Daoy (cell line): Measurements from ENCODE around the gene UBE2D1. TPM values are rescaled to one million over a fixed set of nuclear protein-coding genes. Genes with fewer than 3 reads are reported as not detected.

Experiments used
- DNase-seq: peaks from one replicate; pipeline ENCODE4 v3.0.0-alpha.2; 2015; ENCODE audit warnings: low read depth
- total RNA-seq: library from RNA; depleted of rRNA; stranded (reverse); fragments of >200 nt; shearing (Covaris generic); gene quantifications from 2 replicates; pipeline ENCODE4 v1.2.3, GENCODE V29; 2014; rRNA removed

Gene UBE2D1
- total RNA-seq = 11.7 and 15.5 TPM in 2 replicates

- DNase-seq = peak; percentile 80
These were observed at the start of gene UBE2D1 for GRCh38 chr10:58334817-58335305. Gene UBE2D1 (plus strand): TSS chr10:58335006. CDS start chr10:58335202, 196 bp downstream.

- peak; percentile 30 for DNase-seq
These were observed 43.1 kb upstream of the UBE2D1 start for GRCh38 chr10:58291538-58292174.

GRCh38 chr10:58293989-58294388 lies 40.8 kb upstream of the UBE2D1 start:
- no peak for DNase-seq

GRCh38 chr10:58299580-58299979 lies 35.2 kb upstream of the UBE2D1 start:
- peak; percentile 48 for DNase-seq

- no peak for DNase-seq
These were observed 34.1 kb upstream of the UBE2D1 start for GRCh38 chr10:58300676-58301075.

GRCh38 chr10:58302254-58302653 lies 32.6 kb upstream of the UBE2D1 start:
- DNase-seq = no peak

GRCh38 chr10:58304099-58304633 lies 30.6 kb upstream of the UBE2D1 start:
- no peak for DNase-seq

- no peak for DNase-seq
These were observed 29.0 kb upstream of the UBE2D1 start for GRCh38 chr10:58305821-58306220.

- no peak for DNase-seq
These were observed 27.1 kb upstream of the UBE2D1 start for GRCh38 chr10:58307676-58308075.

GRCh38 chr10:58311026-58311425 lies 23.8 kb upstream of the UBE2D1 start:
- no peak for DNase-seq

- DNase-seq = no peak
These were observed 17.9 kb upstream of the UBE2D1 start for GRCh38 chr10:58316874-58317273.

- DNase-seq = no peak
These were observed 16.5 kb upstream of the UBE2D1 start for GRCh38 chr10:58318346-58318745.

GRCh38 chr10:58319599-58319998 lies 15.2 kb upstream of the UBE2D1 start:
- DNase-seq = no peak

- no peak for DNase-seq
These were observed 14.3 kb upstream of the UBE2D1 start for GRCh38 chr10:58320351-58321049.

GRCh38 chr10:58322072-58322834 lies 12.6 kb upstream of the UBE2D1 start:
- peak; percentile 9 for DNase-seq

- no peak for DNase-seq
These were observed 12.0 kb upstream of the UBE2D1 start for GRCh38 chr10:58322835-58323209.

- DNase-seq = no peak
These were observed 7.8 kb upstream of the UBE2D1 start for GRCh38 chr10:58326967-58327381.

GRCh38 chr10:58328233-58328632 lies 6.6 kb upstream of the UBE2D1 start:
- DNase-seq = no peak

GRCh38 chr10:58330431-58330830 lies 4.4 kb upstream of the UBE2D1 start:
- no peak for DNase-seq

- no peak for DNase-seq
These were observed 3.2 kb upstream of the UBE2D1 start for GRCh38 chr10:58331646-58332045.

GRCh38 chr10:58335306-58336005 lies 650 bp downstream of the UBE2D1 start:
- DNase-seq = peak; percentile 53

- DNase-seq = no peak
These were observed 1.4 kb downstream of the UBE2D1 start for GRCh38 chr10:58336242-58336641.
